ENCODE measurements around the gene MRPL37. TPM values are rescaled to one million over a fixed set of nuclear protein-coding genes. Genes with fewer than 3 reads are reported as not detected.

MRPL37 gene
- polyA plus RNA-seq, 3 donors, result 7.5 to 47.8 (median 42.5) TPM

- H3K27ac ChIP-seq (ENCODE audit: low read depth in 1 of 2, low read length in 2 of 2), result no peak overlapping the region
Measured at GRCh38 chr1:54244655-54245054, 44.7 kb downstream of the MRPL37 start.

GRCh38 chr1:54245501-54245900, 45.5 kb downstream of the MRPL37 start:
- Histone ChIP-seq H3K4me1 (ENCODE audit: control insufficient read depth in 1 of 2, insufficient read depth in 2 of 2, low read length in 2 of 2) (peaks cover 0 to 4% of the 10 kb centered on the region in 2 donors), H3K27ac (ENCODE audit: low read depth in 1 of 2, low read length in 2 of 2) (no peak overlapping the region), H3K4me3 (replicated peaks in 1 of 3; ENCODE audit: low read depth in 2 of 3, low read length in 3 of 3) (no peak overlapping the region), H3K79me2 (ENCODE audit: insufficient read depth, low read length) (no peaks in the 10 kb centered on the region), H3K27me3 (ENCODE audit: control insufficient read depth in 2 of 2, insufficient read depth in 2 of 2, low read length in 2 of 2) (no peaks in the 10 kb centered on the region), H4K20me1 (ENCODE audit: insufficient read depth, low read length) (no peaks in the 10 kb centered on the region), H3K9ac (ENCODE audit: insufficient read depth, low read length, poor library complexity, severe bottlenecking) (no peak overlapping the region), H2AFZ (ENCODE audit: insufficient read depth, low read depth, low read length, poor library complexity, severe bottlenecking) (no peak overlapping the region), H3K9me3 (replicated peaks in 1 of 2; ENCODE audit: control insufficient read depth in 1 of 2, insufficient read depth in 1 of 2, low read length in 2 of 2) (no peaks in the 10 kb centered on the region), H3K36me3 (replicated peaks in 1 of 2; ENCODE audit: control insufficient read depth in 1 of 2, insufficient read depth in 2 of 2, low read length in 2 of 2) (peaks cover 4 to 12% of the 10 kb centered on the region in 2 donors), H3K4me2 (replicated peaks; ENCODE audit: extremely low read depth, low read length, poor library complexity, severe bottlenecking) (no peak overlapping the region)
- Mint-ChIP-seq H3K27ac (no peak overlapping the region), H3K27me3 (ENCODE audit: low read depth in 3 of 3) (no peaks in the 10 kb centered on the region), H3K9me3 (no peaks in the 10 kb centered on the region), H3K36me3 (peaks cover 20 to 55% of the 10 kb centered on the region in 2 donors), H3K4me3 (no peak overlapping the region), H3K4me1 (peaks cover 14% of the 10 kb centered on the region)
- intact Hi-C loops (cut with micrococcal nuclease), result no loop called here
- no peak for DNase-seq
- no peak for TF ChIP-seq CTCF (IDR thresholded peaks at IDR 0.05)
- WGBS (ENCODE audit: insufficient coverage), result 89% methylated on average over 4 of the region's 4 CpGs

More at GRCh38 chr1:54244655-54245054, 44.7 kb downstream of the MRPL37 start:
- Histone ChIP-seq H3K4me2 (replicated peaks; ENCODE audit: extremely low read depth, low read length, poor library complexity, severe bottlenecking) (no peak overlapping the region), H3K36me3 (replicated peaks in 1 of 2; ENCODE audit: control insufficient read depth in 1 of 2, insufficient read depth in 2 of 2, low read length in 2 of 2) (peaks cover 4 to 12% of the 10 kb centered on the region in 2 donors), H2AFZ (ENCODE audit: insufficient read depth, low read depth, low read length, poor library complexity, severe bottlenecking) (no peak overlapping the region), H3K4me1 (ENCODE audit: control insufficient read depth in 1 of 2, insufficient read depth in 2 of 2, low read length in 2 of 2) (peaks cover 2 to 4% of the 10 kb centered on the region in 2 donors), H3K9me3 (replicated peaks in 1 of 2; ENCODE audit: control insufficient read depth in 1 of 2, insufficient read depth in 1 of 2, low read length in 2 of 2) (no peaks in the 10 kb centered on the region), H3K9ac (ENCODE audit: insufficient read depth, low read length, poor library complexity, severe bottlenecking) (no peak overlapping the region), H3K27me3 (ENCODE audit: control insufficient read depth in 2 of 2, insufficient read depth in 2 of 2, low read length in 2 of 2) (no peaks in the 10 kb centered on the region), H3K4me3 (replicated peaks in 1 of 3; ENCODE audit: low read depth in 2 of 3, low read length in 3 of 3) (no peak overlapping the region), H4K20me1 (ENCODE audit: insufficient read depth, low read length) (no peaks in the 10 kb centered on the region), H3K79me2 (ENCODE audit: insufficient read depth, low read length) (no peaks in the 10 kb centered on the region)
- 96% methylated on average over 6 of the region's 7 CpGs for WGBS (ENCODE audit: insufficient coverage)
- H3K4me1 Mint-ChIP-seq, result peaks cover 9% of the 10 kb centered on the region
- H3K36me3 Mint-ChIP-seq, result peaks cover 22 to 51% of the 10 kb centered on the region in 2 donors
- intact Hi-C loops (cut with micrococcal nuclease), result no loop called here
- H3K4me3 Mint-ChIP-seq, result no peak overlapping the region
- H3K9me3 Mint-ChIP-seq, result no peaks in the 10 kb centered on the region
- no peak for TF ChIP-seq CTCF (IDR thresholded peaks at IDR 0.05)
- H3K27ac Mint-ChIP-seq, result no peak overlapping the region
- no peaks in the 10 kb centered on the region for H3K27me3 Mint-ChIP-seq (ENCODE audit: low read depth in 3 of 3)
- no peak for DNase-seq
